ENCODE results near the gene NDP. TPM values are rescaled to one million over a fixed set of nuclear protein-coding genes. Genes with fewer than 3 reads are reported as not detected.

The NDP gene
- total RNA-seq, 4 donors from 2014 or later, result 0.27 TPM; not detected in 3

DNA sequence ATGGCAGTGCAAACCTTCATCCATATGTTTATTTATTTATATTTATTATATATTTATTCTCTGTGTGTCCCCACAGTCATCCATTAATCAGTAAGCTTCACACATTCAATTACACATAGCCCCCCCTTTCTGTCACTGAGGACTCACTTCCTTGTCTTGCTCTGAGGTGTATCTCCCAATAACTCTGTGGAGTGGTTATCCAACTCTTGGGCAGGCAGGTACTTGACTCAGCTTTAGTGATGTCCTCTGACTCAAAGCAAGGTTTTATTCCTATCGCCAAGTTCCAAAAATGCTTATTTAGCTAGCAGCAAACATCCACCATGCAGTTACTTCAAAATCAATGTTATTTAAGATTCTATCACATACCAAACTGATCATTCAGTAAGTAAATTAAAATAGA is 25.2 kb upstream of the NDP start:
- intact Hi-C loops (cut with DNase I; ENCODE audit: low total_unique reads), result no loop called here

DNA sequence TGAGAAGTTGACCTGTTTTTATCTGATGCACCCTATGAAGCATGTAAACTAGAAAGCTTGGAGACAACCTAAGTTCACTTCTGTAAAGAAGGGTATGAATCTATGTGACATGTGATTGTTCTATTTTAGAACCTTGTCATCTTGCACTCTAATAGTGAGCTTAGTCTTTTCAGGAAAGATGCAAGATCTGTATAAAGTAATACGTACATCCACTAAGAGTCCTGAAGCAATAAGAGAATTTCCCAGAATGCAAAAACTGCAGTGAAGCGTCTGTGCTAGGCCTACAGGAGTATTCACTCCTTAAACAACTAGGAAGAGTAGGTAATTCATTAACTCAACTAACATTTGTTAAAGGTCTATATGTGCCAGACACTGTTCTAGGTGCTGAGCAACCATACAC is 23.3 kb upstream of the NDP start:
- intact Hi-C loops (cut with DNase I; ENCODE audit: low total_unique reads) (no loop called here), in situ Hi-C loops (cut with MboI; ENCODE audit: low pct_ligation_motif_present in 1 of 4, low pct_unique_long_range_greater_than_20kb in 1 of 4, low sequenced_read_pairs in 3 of 4) (no loop called here)
- 81% methylated on average over 2 of the region's 2 CpGs; no CpG with 5 or more reads in 1 of the 2 donors for WGBS, 2 donors (ENCODE audit: low coverage in 1 of 2)
- Histone ChIP-seq H3K9me3 (no peaks in the 10 kb centered on the region), H3K36me3 (no peaks in the 10 kb centered on the region), H3K27ac (no peak overlapping the region), H3K4me3 (no peak overlapping the region), H3K4me1 (no peaks in the 10 kb centered on the region), H3K27me3 (no peaks in the 10 kb centered on the region)
- TF ChIP-seq EP300 (IDR thresholded peaks at IDR 0.05; ENCODE audit: low read depth) (no peak), POLR2A (IDR thresholded peaks at IDR 0.05) (no peak), POLR2AphosphoS5 (IDR thresholded peaks at IDR 0.05) (no peak)
- TF ChIP-seq, protein P1, sequence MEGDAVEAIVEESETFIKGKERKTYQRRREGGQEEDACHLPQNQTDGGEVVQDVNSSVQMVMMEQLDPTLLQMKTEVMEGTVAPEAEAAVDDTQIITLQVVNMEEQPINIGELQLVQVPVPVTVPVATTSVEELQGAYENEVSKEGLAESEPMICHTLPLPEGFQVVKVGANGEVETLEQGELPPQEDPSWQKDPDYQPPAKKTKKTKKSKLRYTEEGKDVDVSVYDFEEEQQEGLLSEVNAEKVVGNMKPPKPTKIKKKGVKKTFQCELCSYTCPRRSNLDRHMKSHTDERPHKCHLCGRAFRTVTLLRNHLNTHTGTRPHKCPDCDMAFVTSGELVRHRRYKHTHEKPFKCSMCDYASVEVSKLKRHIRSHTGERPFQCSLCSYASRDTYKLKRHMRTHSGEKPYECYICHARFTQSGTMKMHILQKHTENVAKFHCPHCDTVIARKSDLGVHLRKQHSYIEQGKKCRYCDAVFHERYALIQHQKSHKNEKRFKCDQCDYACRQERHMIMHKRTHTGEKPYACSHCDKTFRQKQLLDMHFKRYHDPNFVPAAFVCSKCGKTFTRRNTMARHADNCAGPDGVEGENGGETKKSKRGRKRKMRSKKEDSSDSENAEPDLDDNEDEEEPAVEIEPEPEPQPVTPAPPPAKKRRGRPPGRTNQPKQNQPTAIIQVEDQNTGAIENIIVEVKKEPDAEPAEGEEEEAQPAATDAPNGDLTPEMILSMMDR (IDR thresholded peaks at IDR 0.05), result no peak
- no peak for DNase-seq

More for the DNA sequence above, 25.2 kb upstream of the NDP start:
- TF ChIP-seq, protein P1 (IDR thresholded peaks at IDR 0.05), result no peak
- TF ChIP-seq POLR2A (IDR thresholded peaks at IDR 0.05) (no peak), POLR2AphosphoS5 (IDR thresholded peaks at IDR 0.05) (no peak), EP300 (IDR thresholded peaks at IDR 0.05; ENCODE audit: low read depth) (no peak)
- no peaks in the 10 kb centered on the region for H3K36me3 ChIP-seq
- no peaks in the 10 kb centered on the region for H3K4me1 ChIP-seq
- no peak overlapping the region for H3K4me3 ChIP-seq
- DNase-seq, result no peak
- H3K9me3 ChIP-seq, result no peaks in the 10 kb centered on the region
- H3K27me3 ChIP-seq, result no peaks in the 10 kb centered on the region
- in situ Hi-C loops (cut with MboI; ENCODE audit: low pct_ligation_motif_present in 1 of 4, low pct_unique_long_range_greater_than_20kb in 1 of 4, low sequenced_read_pairs in 3 of 4), result no loop called here
- H3K27ac ChIP-seq, result no peak overlapping the region
- WGBS, 2 donors (ENCODE audit: low coverage in 1 of 2), result 92% methylated on average over 1 of the region's 1 CpG; no CpG with 5 or more reads in 1 of the 2 donors

DNA sequence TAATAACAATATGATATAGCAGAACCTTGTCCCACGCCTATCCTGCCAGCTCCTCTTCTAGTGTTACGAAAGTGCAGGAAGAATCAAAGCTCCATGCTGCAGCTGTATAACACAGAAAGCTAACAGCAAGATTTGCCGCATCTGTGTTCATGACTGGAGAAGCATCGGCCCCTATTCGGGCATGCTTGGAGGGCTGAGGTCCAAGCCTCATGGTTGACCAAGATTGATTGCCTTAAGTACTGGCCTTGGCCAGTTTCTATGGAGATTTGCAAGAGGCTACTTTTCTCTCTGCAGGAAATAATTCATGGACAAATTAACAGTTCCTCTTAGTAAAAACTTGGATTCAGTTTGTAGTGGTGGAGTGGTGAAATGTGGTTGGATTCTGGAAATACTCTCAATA is 12.9 kb upstream of the NDP start:
- Histone ChIP-seq H3K27me3 (no peaks in the 10 kb centered on the region), H3K27ac (no peak overlapping the region), H3K36me3 (no peaks in the 10 kb centered on the region), H3K9me3 (no peaks in the 10 kb centered on the region), H3K4me1 (no peaks in the 10 kb centered on the region), H3K4me3 (no peak overlapping the region)
- in situ Hi-C loops (cut with MboI; ENCODE audit: low pct_ligation_motif_present in 1 of 4, low pct_unique_long_range_greater_than_20kb in 1 of 4, low sequenced_read_pairs in 3 of 4), result no loop called here
- DNase-seq, result no peak
- TF ChIP-seq POLR2A (IDR thresholded peaks at IDR 0.05) (no peak), EP300 (IDR thresholded peaks at IDR 0.05; ENCODE audit: low read depth) (no peak), POLR2AphosphoS5 (IDR thresholded peaks at IDR 0.05) (no peak)
- TF ChIP-seq, protein P1 (IDR thresholded peaks at IDR 0.05), result no peak
- WGBS, 2 donors (ENCODE audit: low coverage in 1 of 2), result 83% methylated on average over 5 of the region's 5 CpGs; no CpG with 5 or more reads in 1 of the 2 donors
- intact Hi-C loops (cut with DNase I; ENCODE audit: low total_unique reads), result no loop called here

DNA sequence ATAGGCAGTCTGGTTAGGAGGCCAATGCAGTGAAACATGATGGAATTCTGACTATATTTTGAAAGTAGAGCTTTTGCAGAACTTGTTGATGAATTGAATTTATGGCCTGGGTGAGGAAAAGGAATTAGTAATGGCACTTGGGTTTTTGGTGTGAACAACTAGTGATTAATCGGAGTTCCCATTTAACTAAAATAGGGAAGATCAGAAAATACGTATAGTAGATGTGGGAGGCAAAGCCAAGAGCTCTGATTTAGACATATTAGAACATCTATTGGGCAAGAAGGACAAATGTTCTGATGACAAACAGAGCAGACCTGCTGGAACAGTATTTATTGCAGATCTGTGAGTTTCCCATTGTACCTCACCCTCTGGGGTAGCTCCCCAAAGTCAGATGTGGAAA is 12.3 kb upstream of the NDP start:
- WGBS, 2 donors (ENCODE audit: low coverage in 1 of 2), result 81% methylated on average over 2 of the region's 2 CpGs; no CpG with 5 or more reads in 1 of the 2 donors
- DNase-seq, result no peak
- intact Hi-C loops (cut with DNase I; ENCODE audit: low total_unique reads), result no loop called here
- H3K4me3 ChIP-seq, result no peak overlapping the region
- TF ChIP-seq POLR2AphosphoS5 (IDR thresholded peaks at IDR 0.05) (no peak), POLR2A (IDR thresholded peaks at IDR 0.05) (no peak), EP300 (IDR thresholded peaks at IDR 0.05; ENCODE audit: low read depth) (no peak)
- TF ChIP-seq, protein P1 (IDR thresholded peaks at IDR 0.05), result no peak
- H3K27me3 ChIP-seq, result no peaks in the 10 kb centered on the region
- in situ Hi-C loops (cut with MboI; ENCODE audit: low pct_ligation_motif_present in 1 of 4, low pct_unique_long_range_greater_than_20kb in 1 of 4, low sequenced_read_pairs in 3 of 4), result no loop called here
- H3K4me1 ChIP-seq, result no peaks in the 10 kb centered on the region
- no peak overlapping the region for H3K27ac ChIP-seq
- H3K36me3 ChIP-seq, result no peaks in the 10 kb centered on the region
- H3K9me3 ChIP-seq, result no peaks in the 10 kb centered on the region
